ENCODE results near the gene SRRM3. TPM values are rescaled to one million over a fixed set of nuclear protein-coding genes. Genes with fewer than 3 reads are reported as not detected.

SRRM3 gene
- total RNA-seq, 2 experiments from 2014 or later: not detected

GRCh38 chr7:76272142-76272541, 70.4 kb downstream of the SRRM3 start:
- ATAC-seq (no peak), DNase-seq (no peak)
- Mint-ChIP-seq H3K9me3 (ENCODE audit: insufficient read depth) (no peaks in the 10 kb centered on the region), H3K36me3 (ENCODE audit: low read depth) (no peaks in the 10 kb centered on the region), H3K27ac (no peak overlapping the region), H3K4me3 (no peak overlapping the region), H3K27me3 (ENCODE audit: low read depth) (peaks cover 17% of the 10 kb centered on the region), H3K4me1 (ENCODE audit: low read depth) (peaks cover 24% of the 10 kb centered on the region)
- POLR2A ChIA-PET: no interaction called here
- CTCF ChIA-PET: interaction anchor here (1.0 to 4.6 kb wide), 4 partner anchors 9 to 42 kb away, joined by 3 to 20 read pairs (median 4); no protein-coding TSS in a partner anchor

- peaks cover 18% of the 10 kb centered on the region for H3K27me3 Mint-ChIP-seq (ENCODE audit: low read depth)
- H3K36me3 Mint-ChIP-seq (ENCODE audit: low read depth): no peaks in the 10 kb centered on the region
- no peak for DNase-seq
- peak overlapping the region; percentile 16 for H3K4me3 Mint-ChIP-seq
- ChIA-PET POLR2A (interaction anchor here (0.9 to 1.5 kb wide), 6 partner anchors 10 to 45 kb away, joined by 3 to 5 read pairs (median 4); no protein-coding TSS in a partner anchor), CTCF (interaction anchor here (0.6 to 4.6 kb wide), 10 partner anchors 9 to 140 kb away, joined by 3 to 29 read pairs (median 6); no protein-coding TSS in a partner anchor)
- peak overlapping the region; percentile 72 for H3K27ac Mint-ChIP-seq
- ATAC-seq: peak; percentile 37
- peaks cover 24% of the 10 kb centered on the region for H3K4me1 Mint-ChIP-seq (ENCODE audit: low read depth)
- H3K9me3 Mint-ChIP-seq (ENCODE audit: insufficient read depth): no peaks in the 10 kb centered on the region
These were observed 71.3 kb downstream of the SRRM3 start for GRCh38 chr7:76272851-76273497.

- POLR2A ChIA-PET: interaction anchor here (0.9 to 2.1 kb wide), 7 partner anchors 10 to 45 kb away, joined by 3 to 7 read pairs (median 4); no protein-coding TSS in a partner anchor
These were observed 71.8 kb downstream of the SRRM3 start for GRCh38 chr7:76273503-76273902.

GRCh38 chr7:76278540-76278939, 76.8 kb downstream of the SRRM3 start:
- DNase-seq (no peak), ATAC-seq (no peak)
- H3K4me1 Mint-ChIP-seq (ENCODE audit: low read depth): peaks cover 20% of the 10 kb centered on the region
- peaks cover 32% of the 10 kb centered on the region for H3K27me3 Mint-ChIP-seq (ENCODE audit: low read depth)
- H3K4me3 Mint-ChIP-seq: no peak overlapping the region
- H3K9me3 Mint-ChIP-seq (ENCODE audit: insufficient read depth): no peaks in the 10 kb centered on the region
- no peak overlapping the region for H3K27ac Mint-ChIP-seq
- no peaks in the 10 kb centered on the region for H3K36me3 Mint-ChIP-seq (ENCODE audit: low read depth)
- POLR2A ChIA-PET: no interaction called here
- CTCF ChIA-PET: interaction anchor here (1.1 to 2.2 kb wide), 2 partner anchors 13 to 100 kb away, joined by 3 to 14 read pairs; no protein-coding TSS in a partner anchor

More at GRCh38 chr7:76273503-76273902, 71.8 kb downstream of the SRRM3 start:
- Mint-ChIP-seq H3K36me3 (ENCODE audit: low read depth) (no peaks in the 10 kb centered on the region), H3K9me3 (ENCODE audit: insufficient read depth) (no peaks in the 10 kb centered on the region), H3K27ac (no peak overlapping the region), H3K27me3 (ENCODE audit: low read depth) (peaks cover 16% of the 10 kb centered on the region), H3K4me1 (ENCODE audit: low read depth) (peaks cover 22% of the 10 kb centered on the region), H3K4me3 (peak overlapping the region; percentile 2)
- no peak for ATAC-seq
- CTCF ChIA-PET: interaction anchor here (0.6 to 2.7 kb wide), 7 partner anchors 11 to 140 kb away, joined by 3 to 29 read pairs (median 8); no protein-coding TSS in a partner anchor
- no peak for DNase-seq

GRCh38 chr7:76280408-76280807, 78.7 kb downstream of the SRRM3 start:
- DNase-seq: no peak
- H3K9me3 Mint-ChIP-seq (ENCODE audit: insufficient read depth): no peaks in the 10 kb centered on the region
- ATAC-seq: no peak
- H3K36me3 Mint-ChIP-seq (ENCODE audit: low read depth): no peaks in the 10 kb centered on the region
- no peak overlapping the region for H3K4me3 Mint-ChIP-seq
- no peak overlapping the region for H3K27ac Mint-ChIP-seq
- CTCF ChIA-PET: no interaction called here
- peaks cover 16% of the 10 kb centered on the region for H3K4me1 Mint-ChIP-seq (ENCODE audit: low read depth)
- POLR2A ChIA-PET: no interaction called here
- H3K27me3 Mint-ChIP-seq (ENCODE audit: low read depth): peaks cover 43% of the 10 kb centered on the region

GRCh38 chr7:76281006-76281705, 79.5 kb downstream of the SRRM3 start:
- DNase-seq (no peak), ATAC-seq (peak; percentile 37)
- no peaks in the 10 kb centered on the region for H3K9me3 Mint-ChIP-seq (ENCODE audit: insufficient read depth)
- no peaks in the 10 kb centered on the region for H3K36me3 Mint-ChIP-seq (ENCODE audit: low read depth)
- peaks cover 43% of the 10 kb centered on the region for H3K27me3 Mint-ChIP-seq (ENCODE audit: low read depth)
- peak overlapping the region; percentile 7 for H3K4me3 Mint-ChIP-seq
- H3K27ac Mint-ChIP-seq: no peak overlapping the region
- CTCF ChIA-PET: interaction anchor here (1.0 to 2.2 kb wide), 3 partner anchors 9 to 33 kb away, joined by 3 to 9 read pairs (median 3); no protein-coding TSS in a partner anchor
- peaks cover 16% of the 10 kb centered on the region for H3K4me1 Mint-ChIP-seq (ENCODE audit: low read depth)
- POLR2A ChIA-PET: no interaction called here

- DNase-seq (no peak), ATAC-seq (no peak)
- H3K27ac Mint-ChIP-seq: no peak overlapping the region
- H3K4me1 Mint-ChIP-seq (ENCODE audit: low read depth): peaks cover 16% of the 10 kb centered on the region
- CTCF ChIA-PET: interaction anchor here (1.0 to 2.2 kb wide), 3 partner anchors 9 to 32 kb away, joined by 3 to 9 read pairs (median 3); no protein-coding TSS in a partner anchor
- peaks cover 43% of the 10 kb centered on the region for H3K27me3 Mint-ChIP-seq (ENCODE audit: low read depth)
- peak overlapping the region; percentile 34 for H3K4me3 Mint-ChIP-seq
- no peaks in the 10 kb centered on the region for H3K36me3 Mint-ChIP-seq (ENCODE audit: low read depth)
- POLR2A ChIA-PET: no interaction called here
- H3K9me3 Mint-ChIP-seq (ENCODE audit: insufficient read depth): no peaks in the 10 kb centered on the region
These were observed 80.1 kb downstream of the SRRM3 start for GRCh38 chr7:76281706-76282343.

- Mint-ChIP-seq H3K9me3 (ENCODE audit: insufficient read depth) (no peaks in the 10 kb centered on the region), H3K36me3 (ENCODE audit: low read depth) (no peaks in the 10 kb centered on the region), H3K4me3 (peak overlapping the region; percentile 34), H3K27me3 (ENCODE audit: low read depth) (peaks cover 43% of the 10 kb centered on the region), H3K4me1 (ENCODE audit: low read depth) (peaks cover 16% of the 10 kb centered on the region), H3K27ac (no peak overlapping the region)
- POLR2A ChIA-PET: interaction anchor here (1.0 to 1.7 kb wide), 2 partner anchors 9 to 87 kb away, joined by 3 to 5 read pairs; no protein-coding TSS in a partner anchor
- CTCF ChIA-PET: interaction anchor here (1.0 to 2.2 kb wide), 3 partner anchors 9 to 31 kb away, joined by 3 to 9 read pairs (median 3); no protein-coding TSS in a partner anchor
- peak; percentile 58 for ATAC-seq
- DNase-seq: no peak
These were observed 80.9 kb downstream of the SRRM3 start for GRCh38 chr7:76282344-76283253.

GRCh38 chr7:76283254-76284159, 81.8 kb downstream of the SRRM3 start:
- ChIA-PET CTCF (interaction anchor here (1.2 to 2.2 kb wide), 3 partner anchors 8 to 31 kb away, joined by 4 to 9 read pairs (median 5); no protein-coding TSS in a partner anchor), POLR2A (interaction anchor here (0.9 to 1.7 kb wide), 3 partner anchors 10 to 86 kb away, joined by 3 to 5 read pairs (median 4); no protein-coding TSS in a partner anchor)
- Mint-ChIP-seq H3K27ac (no peak overlapping the region), H3K4me3 (no peak overlapping the region), H3K36me3 (ENCODE audit: low read depth) (no peaks in the 10 kb centered on the region), H3K9me3 (ENCODE audit: insufficient read depth) (no peaks in the 10 kb centered on the region), H3K27me3 (ENCODE audit: low read depth) (peaks cover 39% of the 10 kb centered on the region), H3K4me1 (ENCODE audit: low read depth) (peaks cover 16% of the 10 kb centered on the region)
- ATAC-seq: no peak
- DNase-seq: no peak

Data from activated CD8-positive, alpha-beta T cell treated with anti-CD3 and anti-CD28 coated beads, Interleukin-2, amount 10 ng/mL, durations not matched to agents 7 days and 5 days (primary cell).